Astrocyte of the cerebellum (primary cell): Measurements from ENCODE around the gene FAM111A.

ENCODE experiments used
- DNase-seq: peaks from one replicate; pipeline ENCODE4 v3.0.0-alpha.2; 2011; ENCODE audit warnings: low read depth
- H3K4me3 ChIP-seq: 2 replicates; pipeline ENCODE4 v1.5.1; 2011; ENCODE audit warnings: mild to moderate bottlenecking, low read depth, low read length, moderate library complexity
- in situ Hi-C: cut with HindIII; loops from 2 replicates; pipeline ENCODE4 v1.10.0; 2017; ENCODE audit warnings: low sequenced_read_pairs
- TF ChIP-seq, protein P1 (sequence below): IDR thresholded peaks from 2 replicates; pipeline ENCODE4 v1.5.1; 2012; ENCODE audit warnings: low read length, low read depth, moderate library complexity, mild to moderate bottlenecking; ENCODE audit errors: missing control alignments

Gene FAM111A

DNA sequence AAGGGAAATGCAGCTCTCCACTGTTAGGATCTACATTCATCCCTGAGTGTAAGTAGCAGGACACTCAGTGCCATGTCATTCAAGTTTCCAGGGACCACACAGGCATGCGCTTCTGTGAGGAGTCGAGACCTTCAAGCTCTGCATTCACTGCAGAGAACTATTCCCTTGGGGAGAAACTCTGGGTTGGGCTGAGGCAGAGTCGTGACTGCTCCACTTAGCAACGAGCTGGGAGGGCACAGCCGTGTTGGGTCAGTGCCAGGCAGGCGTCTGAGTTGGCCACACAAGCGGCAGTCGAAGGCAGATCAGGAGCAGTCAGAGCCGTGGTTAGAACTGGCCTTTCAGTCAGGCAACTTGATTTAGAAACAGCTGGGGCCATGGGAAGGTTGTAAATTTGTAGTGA is 55.3 kb downstream of the FAM111A start:
- TF ChIP-seq, protein P1, sequence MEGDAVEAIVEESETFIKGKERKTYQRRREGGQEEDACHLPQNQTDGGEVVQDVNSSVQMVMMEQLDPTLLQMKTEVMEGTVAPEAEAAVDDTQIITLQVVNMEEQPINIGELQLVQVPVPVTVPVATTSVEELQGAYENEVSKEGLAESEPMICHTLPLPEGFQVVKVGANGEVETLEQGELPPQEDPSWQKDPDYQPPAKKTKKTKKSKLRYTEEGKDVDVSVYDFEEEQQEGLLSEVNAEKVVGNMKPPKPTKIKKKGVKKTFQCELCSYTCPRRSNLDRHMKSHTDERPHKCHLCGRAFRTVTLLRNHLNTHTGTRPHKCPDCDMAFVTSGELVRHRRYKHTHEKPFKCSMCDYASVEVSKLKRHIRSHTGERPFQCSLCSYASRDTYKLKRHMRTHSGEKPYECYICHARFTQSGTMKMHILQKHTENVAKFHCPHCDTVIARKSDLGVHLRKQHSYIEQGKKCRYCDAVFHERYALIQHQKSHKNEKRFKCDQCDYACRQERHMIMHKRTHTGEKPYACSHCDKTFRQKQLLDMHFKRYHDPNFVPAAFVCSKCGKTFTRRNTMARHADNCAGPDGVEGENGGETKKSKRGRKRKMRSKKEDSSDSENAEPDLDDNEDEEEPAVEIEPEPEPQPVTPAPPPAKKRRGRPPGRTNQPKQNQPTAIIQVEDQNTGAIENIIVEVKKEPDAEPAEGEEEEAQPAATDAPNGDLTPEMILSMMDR = no peak
- no peak for DNase-seq
- in situ Hi-C loops = no loop called here
- no peak overlapping the region for H3K4me3 ChIP-seq

DNA sequence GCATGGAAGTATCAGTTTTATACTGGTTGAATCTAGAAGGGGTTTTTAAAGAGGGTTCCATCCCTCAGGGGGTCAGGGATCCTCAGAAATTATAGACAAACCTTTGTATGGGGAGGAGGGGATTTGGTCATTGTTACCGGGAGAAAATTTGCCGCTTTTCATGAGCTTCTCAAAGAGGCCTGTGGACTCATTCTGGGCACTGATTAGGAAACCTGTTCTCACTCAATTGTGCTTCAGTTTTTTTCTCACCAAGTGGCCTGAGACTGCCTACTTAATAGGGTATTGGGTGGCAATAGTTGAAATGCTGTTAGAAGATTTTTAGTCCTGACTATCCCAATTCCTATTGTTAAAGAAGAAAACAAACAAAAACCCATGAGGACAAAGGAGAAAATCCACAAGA is 56.1 kb downstream of the FAM111A start:
- in situ Hi-C loops = no loop called here
- no peak for DNase-seq
- no peak overlapping the region for H3K4me3 ChIP-seq
- TF ChIP-seq, protein P1 = no peak

DNA sequence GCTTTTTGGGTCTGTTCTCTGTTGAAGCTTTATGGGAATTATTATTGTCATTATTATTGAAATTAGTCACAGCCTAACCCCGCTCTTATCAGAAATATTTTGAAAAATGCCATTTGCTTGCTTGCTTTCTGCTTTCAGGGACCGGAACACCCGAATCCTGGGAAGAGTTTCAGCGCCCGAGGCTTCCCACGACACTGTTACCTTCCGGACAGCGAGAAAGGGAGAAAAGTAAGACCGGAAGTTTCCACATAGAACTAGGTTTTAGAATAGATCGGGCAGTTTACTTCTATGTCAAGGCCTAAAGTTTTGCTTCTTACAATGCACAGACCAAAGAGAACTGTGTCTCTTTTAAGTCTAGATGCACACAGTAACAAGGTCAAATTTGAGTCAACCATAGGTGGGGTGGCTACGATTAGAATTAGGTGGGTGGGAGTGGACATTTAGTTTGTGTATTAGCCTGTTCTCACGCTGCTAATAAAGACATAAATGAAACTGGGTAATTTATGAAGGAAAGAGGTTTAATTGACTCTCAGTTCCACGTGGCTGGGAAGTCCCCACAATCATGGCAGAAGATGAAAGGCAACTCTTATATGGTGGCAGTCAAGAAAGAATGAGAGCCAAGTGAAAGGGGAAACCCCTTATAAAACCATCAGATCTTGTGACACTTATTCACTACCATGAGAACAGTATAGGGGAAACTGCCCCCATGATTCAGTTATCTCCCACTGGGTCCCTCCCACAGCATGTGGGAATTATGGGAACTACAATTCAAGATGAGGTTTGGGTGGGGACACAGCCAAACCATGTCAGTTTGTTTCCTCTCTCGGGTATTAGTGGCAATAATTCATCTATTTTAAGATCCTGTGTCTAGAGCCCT is 57.1 kb downstream of the FAM111A start:
- no peak overlapping the region for H3K4me3 ChIP-seq
- in situ Hi-C loops = no loop called here
- no peak for DNase-seq

DNA sequence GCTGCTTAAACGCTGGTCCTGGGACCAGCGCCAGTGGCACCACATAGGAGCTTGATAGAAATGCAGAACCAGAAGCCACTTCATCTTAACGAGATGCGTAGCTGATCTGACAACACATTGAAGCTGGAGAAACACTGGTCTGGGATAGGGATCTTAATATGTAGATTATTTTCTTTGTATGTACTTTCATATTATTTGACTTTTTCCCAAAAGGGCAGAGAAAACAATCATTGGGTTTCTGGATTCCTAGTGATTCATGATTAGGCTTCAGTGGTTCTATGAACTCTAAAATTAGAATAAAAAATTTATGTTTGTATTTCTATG is 57.7 kb downstream of the FAM111A start:
- no peak overlapping the region for H3K4me3 ChIP-seq
- TF ChIP-seq, protein P1 = no peak
- no peak for DNase-seq
- in situ Hi-C loops = no loop called here

More for the DNA sequence above, 57.1 kb downstream of the FAM111A start:
- TF ChIP-seq, protein P1 = no peak

DNA sequence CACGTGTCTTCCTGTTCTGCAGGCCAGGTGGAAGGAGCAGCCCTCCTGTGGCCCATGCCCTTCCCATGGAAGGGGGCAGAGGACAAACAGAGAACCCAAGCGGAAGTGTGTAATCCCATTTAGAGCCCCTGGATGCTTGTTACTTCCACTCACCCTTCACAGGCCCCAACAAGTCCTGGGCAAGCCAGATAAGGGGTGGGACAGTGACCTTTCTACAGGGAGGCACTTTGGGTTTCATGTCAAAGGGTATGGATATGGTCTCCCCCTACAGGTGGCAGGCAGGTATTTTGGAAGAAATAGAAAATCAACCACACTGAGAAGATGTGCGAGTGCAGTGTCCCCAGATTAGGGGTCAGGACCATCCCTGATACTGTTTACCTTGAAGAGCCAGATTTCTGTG is 58.7 kb downstream of the FAM111A start:
- H3K4me3 ChIP-seq = no peak overlapping the region
- no peak for DNase-seq
- TF ChIP-seq, protein P1 = no peak
- in situ Hi-C loops = no loop called here
